Trophoblast cell (in vitro differentiated cells and primary cell): ENCODE results near the gene DIAPH3.
"Not testable (repeated sequence)": the region's sequence is repeated elsewhere in the genome, so short reads cannot be mapped to it uniquely, and the experiment has no call there.

Experiments
- DNase-seq, 2 donors: peaks; one replicate each; pipeline ENCODE4 v3.0.0-alpha.2; 2016
- H2AFZ ChIP-seq: 2 replicates; pipeline ENCODE4 v1.6.1; 2013; ENCODE audit warnings: low read length, moderate library complexity, mild to moderate bottlenecking; ENCODE audit not compliant: insufficient read depth, poor library complexity
- H2AK5ac ChIP-seq: 2 replicates; pipeline ENCODE4 v1.6.1; 2013; ENCODE audit warnings: mild to moderate bottlenecking, low read length
- H2BK120ac ChIP-seq: 2 replicates; pipeline ENCODE4 v1.6.1; 2013; ENCODE audit warnings: low read length, mild to moderate bottlenecking, moderate library complexity; ENCODE audit not compliant: insufficient read depth, poor library complexity
- H2BK12ac ChIP-seq: 2 replicates; pipeline ENCODE4 v1.6.1; 2013; ENCODE audit warnings: mild to moderate bottlenecking, low read length, moderate library complexity
- H2BK5ac ChIP-seq: 2 replicates; pipeline ENCODE4 v1.6.1; 2013; ENCODE audit warnings: low read length, low read depth, moderate library complexity, mild to moderate bottlenecking; ENCODE audit not compliant: poor library complexity
- H3K14ac ChIP-seq: 2 replicates; pipeline ENCODE4 v1.6.1; 2013; ENCODE audit warnings: mild to moderate bottlenecking, low read length
- H3K18ac ChIP-seq: 2 replicates; pipeline ENCODE4 v1.6.1; 2013; ENCODE audit warnings: mild to moderate bottlenecking, low read length
- H3K23ac ChIP-seq: 2 replicates; pipeline ENCODE4 v1.6.1; 2013; ENCODE audit warnings: low read length
- H3K27ac ChIP-seq: 2 replicates; pipeline ENCODE4 v1.5.1; 2013; ENCODE audit warnings: low read depth, mild to moderate bottlenecking, inconsistent platforms, low read length, moderate library complexity
- H3K27me3 ChIP-seq: 2 replicates; pipeline ENCODE4 v1.6.1; 2013; ENCODE audit warnings: inconsistent platforms, mild to moderate bottlenecking, low read length, moderate library complexity; ENCODE audit not compliant: insufficient read depth
- H3K36me3 ChIP-seq, 2 experiments: 1 replicate in 1 of 2; 2 replicates in 1 of 2; pipeline ENCODE4 v1.6.1; 2013; ENCODE audit warnings: low read length in 2 of 2, mild to moderate bottlenecking in 2 of 2, moderate library complexity in 1 of 2; ENCODE audit not compliant: insufficient read depth in 2 of 2, control insufficient read depth in 1 of 2
- H3K4ac ChIP-seq: 2 replicates; pipeline ENCODE4 v1.6.1; 2013; ENCODE audit warnings: low read depth, mild to moderate bottlenecking, low read length, moderate library complexity
- H3K4me1 ChIP-seq, 2 experiments: 1 replicate in 1 of 2; 2 replicates in 1 of 2; pipeline ENCODE4 v1.6.1; 2013; ENCODE audit warnings: low read length in 2 of 2, mild to moderate bottlenecking in 2 of 2, moderate library complexity in 1 of 2; ENCODE audit not compliant: insufficient read depth in 2 of 2, control insufficient read depth in 1 of 2
- H3K4me2 ChIP-seq: 2 replicates; pipeline ENCODE4 v1.6.1; 2013; ENCODE audit warnings: inconsistent platforms, mild to moderate bottlenecking, low read length, moderate library complexity
- H3K4me3 ChIP-seq: 2 replicates; pipeline ENCODE4 v1.5.1; 2013; ENCODE audit warnings: mild to moderate bottlenecking, low read depth, low read length, inconsistent platforms
- H3K79me1 ChIP-seq: one replicate; pipeline ENCODE4 v1.6.1; 2013; ENCODE audit warnings: low read length
- H3K79me2 ChIP-seq: 2 replicates; pipeline ENCODE4 v1.6.1; 2013; ENCODE audit warnings: low read length, mild to moderate bottlenecking; ENCODE audit not compliant: control insufficient read depth, insufficient read depth, poor library complexity
- H3K9ac ChIP-seq: 2 replicates; pipeline ENCODE4 v1.6.1; 2013; ENCODE audit warnings: mild to moderate bottlenecking, low read length
- H3K9me3 ChIP-seq: 2 replicates; pipeline ENCODE4 v1.6.1; 2013; ENCODE audit warnings: low read depth, mild to moderate bottlenecking, control low read depth, inconsistent platforms, low read length; ENCODE audit not compliant: insufficient read depth
- H4K12ac ChIP-seq: 2 replicates; pipeline ENCODE4 v1.6.1; 2013; ENCODE audit warnings: low read depth, mild to moderate bottlenecking, low read length, moderate library complexity
- H4K8ac ChIP-seq: 2 replicates; pipeline ENCODE4 v1.6.1; 2013; ENCODE audit warnings: low read depth, mild to moderate bottlenecking, low read length, moderate library complexity
- H4K91ac ChIP-seq: one replicate; pipeline ENCODE4 v1.6.1; 2013; ENCODE audit warnings: low read depth, mild to moderate bottlenecking, low read length, moderate library complexity
- WGBS: extraction: QIAGEN DNeasy Blood & Tissue Kit; methylation state at CpG from one replicate; pipeline ENCODE4 v1.1.7; 2013; ENCODE audit warnings: missing lambda C conversion rate; ENCODE audit not compliant: insufficient read length, insufficient coverage; ENCODE audit errors: extremely low coverage; 5-methylcytosine and 5-hydroxymethylcytosine counted together

Gene DIAPH3

GRCh38 chr13:60210510-60211330 lies 47.0 kb upstream of the DIAPH3 start:
- no peak overlapping the region for H3K4me3 ChIP-seq
- no peaks in the 10 kb centered on the region for H3K79me1 ChIP-seq
- no peak overlapping the region for H3K4ac ChIP-seq
- H3K79me2 ChIP-seq = no peaks in the 10 kb centered on the region
- H3K27ac ChIP-seq = no peak overlapping the region
- no peak overlapping the region for H3K14ac ChIP-seq
- H2BK12ac ChIP-seq = no peak overlapping the region
- H3K4me2 ChIP-seq = no peak overlapping the region
- H4K91ac ChIP-seq = no peak overlapping the region
- no peak overlapping the region for H3K9ac ChIP-seq
- no peak overlapping the region for H2AFZ ChIP-seq
- H3K36me3 ChIP-seq = no peaks in the 10 kb centered on the region
- no peak overlapping the region for H3K18ac ChIP-seq
- no peaks in the 10 kb centered on the region for H3K4me1 ChIP-seq
- H2BK120ac ChIP-seq = no peak overlapping the region
- no CpG with 5 or more reads among the region's 4 CpGs for WGBS
- no peak overlapping the region for H3K23ac ChIP-seq
- no peak overlapping the region for H4K12ac ChIP-seq
- no peak for DNase-seq
- no peak overlapping the region for H4K8ac ChIP-seq
- no peak overlapping the region for H2AK5ac ChIP-seq
- no peaks in the 10 kb centered on the region for H3K27me3 ChIP-seq
- H2BK5ac ChIP-seq = no peak overlapping the region
- H3K9me3 ChIP-seq = no peaks in the 10 kb centered on the region

- H2BK12ac ChIP-seq, H3K79me1 ChIP-seq, H3K18ac ChIP-seq, H3K23ac ChIP-seq, H4K8ac ChIP-seq, H3K9me3 ChIP-seq, H3K4ac ChIP-seq, H3K36me3 ChIP-seq, H2AFZ ChIP-seq, H3K27me3 ChIP-seq, H3K4me2 ChIP-seq, H3K27ac ChIP-seq, H2BK120ac ChIP-seq, H4K91ac ChIP-seq, H3K79me2 ChIP-seq, H3K14ac ChIP-seq, DNase-seq, H3K9ac ChIP-seq, H2BK5ac ChIP-seq, H3K4me3 ChIP-seq, H4K12ac ChIP-seq, H3K4me1 ChIP-seq, H2AK5ac ChIP-seq: not testable (repeated sequence)
- no CpG with 5 or more reads among the region's 10 CpGs for WGBS
These were observed 41.8 kb upstream of the DIAPH3 start for GRCh38 chr13:60205499-60205898.

- H2BK12ac ChIP-seq = no peak overlapping the region
- H2AK5ac ChIP-seq = no peak overlapping the region
- H4K91ac ChIP-seq = no peak overlapping the region
- no peaks in the 10 kb centered on the region for H3K9me3 ChIP-seq
- H3K4ac ChIP-seq = no peak overlapping the region
- no peaks in the 10 kb centered on the region for H3K36me3 ChIP-seq
- no peak overlapping the region for H3K27ac ChIP-seq
- no peak for DNase-seq
- H3K23ac ChIP-seq = no peak overlapping the region
- H4K12ac ChIP-seq = no peak overlapping the region
- no peak overlapping the region for H3K18ac ChIP-seq
- H3K4me1 ChIP-seq = no peaks in the 10 kb centered on the region
- H4K8ac ChIP-seq = no peak overlapping the region
- no peak overlapping the region for H3K9ac ChIP-seq
- no peak overlapping the region for H2AFZ ChIP-seq
- H2BK5ac ChIP-seq = no peak overlapping the region
- no peaks in the 10 kb centered on the region for H3K79me1 ChIP-seq
- no peaks in the 10 kb centered on the region for H3K79me2 ChIP-seq
- no peak overlapping the region for H3K4me3 ChIP-seq
- no peak overlapping the region for H3K4me2 ChIP-seq
- H2BK120ac ChIP-seq = no peak overlapping the region
- no peaks in the 10 kb centered on the region for H3K27me3 ChIP-seq
- H3K14ac ChIP-seq = no peak overlapping the region
These were observed 37.6 kb upstream of the DIAPH3 start for GRCh38 chr13:60201286-60201685.

- H3K4ac ChIP-seq, H2BK120ac ChIP-seq, H3K4me3 ChIP-seq, H3K4me1 ChIP-seq, H2AFZ ChIP-seq, H4K91ac ChIP-seq, H3K36me3 ChIP-seq, H4K12ac ChIP-seq, DNase-seq, H3K9ac ChIP-seq, H2AK5ac ChIP-seq, H3K27me3 ChIP-seq, H3K18ac ChIP-seq, H4K8ac ChIP-seq, H3K14ac ChIP-seq, H2BK12ac ChIP-seq, H3K9me3 ChIP-seq, H3K4me2 ChIP-seq, H3K27ac ChIP-seq, H2BK5ac ChIP-seq, H3K23ac ChIP-seq, H3K79me2 ChIP-seq, H3K79me1 ChIP-seq: not testable (repeated sequence)
- WGBS = no CpG with 5 or more reads among the region's 2 CpGs
These were observed 32.2 kb upstream of the DIAPH3 start for GRCh38 chr13:60195893-60196292.
